Muscle of back (tissue), 11 donors: Measurements from ENCODE around the gene CACNB2. TPM values are rescaled to one million over a fixed set of nuclear protein-coding genes. Genes with fewer than 3 reads are reported as not detected.
"Not testable (repeated sequence)": the region's sequence is repeated elsewhere in the genome, so short reads cannot be mapped to it uniquely, and the experiment has no call there.

Experiments
- DNase-seq, 3 donors: peaks; one replicate each; pipeline versions ENCODE4 v3.0.0 to v3.0.0-alpha.2; 2013
- polyA plus RNA-seq, 10 donors: library from polyadenylated mRNA; unstranded; fragments of 120-200 nt; gene quantifications; one replicate each; pipeline ENCODE4 v1.2.1, GENCODE V29; 2013; ENCODE audit not compliant: insufficient read length in 10 of 10

Gene CACNB2
- polyA plus RNA-seq, 10 donors: 1.0 to 2.2 (median 1.4) TPM

- no peak for DNase-seq
Observed at GRCh38 chr10:18197706-18198105, 57.5 kb downstream of the CACNB2 start.

- no peak for DNase-seq
Observed at GRCh38 chr10:18201877-18202276, 61.7 kb downstream of the CACNB2 start.

- no peak for DNase-seq
Observed at GRCh38 chr10:18202680-18203460, 62.6 kb downstream of the CACNB2 start.

DNA sequence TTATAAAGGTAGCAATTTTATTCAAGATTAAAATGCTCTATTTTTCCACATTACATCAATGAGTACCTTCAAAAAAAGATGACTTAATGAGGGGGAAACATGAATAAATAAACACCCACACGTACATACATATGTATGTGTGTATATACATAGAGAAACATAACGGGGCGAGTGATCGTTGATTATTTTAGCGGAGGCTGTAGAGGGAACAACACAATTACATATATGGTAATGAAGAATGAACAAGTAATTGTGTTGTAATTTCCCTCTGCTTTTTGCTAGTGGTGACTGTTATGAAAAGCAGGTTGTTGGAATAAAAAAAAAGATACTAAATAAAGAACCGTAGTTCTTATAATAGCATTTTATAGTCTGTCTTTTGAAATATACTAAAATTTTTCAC is 63.2 kb downstream of the CACNB2 start:
- DNase-seq: no peak

GRCh38 chr10:18204039-18204835 is 64.0 kb downstream of the CACNB2 start:
- DNase-seq: peak in 1 of 3 donors; percentile 24

GRCh38 chr10:18205098-18205834 is 65.0 kb downstream of the CACNB2 start:
- DNase-seq: no peak

- DNase-seq: not testable (repeated sequence)
Observed at GRCh38 chr10:18208186-18208585, 68.0 kb downstream of the CACNB2 start.

DNA sequence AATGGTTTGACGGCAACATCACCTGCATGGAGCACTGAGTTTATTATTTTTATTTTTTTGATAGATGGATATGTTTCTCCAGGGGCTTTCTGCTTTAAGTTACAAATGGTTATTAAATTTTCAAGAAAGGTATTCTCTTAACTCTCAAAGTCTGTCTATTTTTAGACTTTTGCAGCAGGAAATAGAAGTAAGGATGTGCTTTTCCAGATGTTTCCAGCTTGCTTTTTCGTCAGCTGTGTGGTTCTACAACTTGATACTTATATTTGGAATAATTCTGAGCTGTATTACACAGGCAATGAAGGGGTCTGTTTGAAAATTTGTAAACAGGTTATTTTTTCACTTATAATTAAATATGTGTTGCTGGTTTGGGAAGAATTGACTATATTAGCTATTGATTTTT is 69.0 kb downstream of the CACNB2 start:
- DNase-seq: peak in 1 of 3 donors; percentile 37

DNA sequence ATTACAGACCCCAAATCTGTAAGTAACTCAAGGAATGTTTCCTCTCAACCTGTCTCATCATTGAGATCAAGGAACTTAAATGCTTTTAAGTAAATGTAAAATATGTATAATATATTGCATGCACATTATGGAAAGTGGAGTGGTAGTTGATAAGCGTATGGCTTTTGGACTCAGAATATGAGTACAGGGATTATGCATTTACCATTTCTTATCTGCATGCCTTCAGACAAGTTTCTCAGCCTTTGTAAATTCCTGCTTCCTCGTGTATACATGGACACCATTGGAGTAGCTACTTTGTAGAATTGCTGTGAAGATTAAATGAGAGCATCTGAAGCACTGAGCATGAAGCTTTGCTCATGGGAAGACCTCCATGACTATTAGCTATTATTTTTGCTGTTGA is 70.5 kb downstream of the CACNB2 start:
- no peak for DNase-seq

GRCh38 chr10:18211862-18212261 is 71.6 kb downstream of the CACNB2 start:
- DNase-seq: no peak

GRCh38 chr10:18213271-18213670 is 73.0 kb downstream of the CACNB2 start:
- DNase-seq: no peak

GRCh38 chr10:18214691-18215563 is 74.7 kb downstream of the CACNB2 start:
- DNase-seq: peak; percentile 34 to 78 (median 65)

- peak in 2 of 3 donors; percentile 24 to 29 for DNase-seq
Observed at GRCh38 chr10:18216482-18216881, 76.3 kb downstream of the CACNB2 start.

- no peak for DNase-seq
Observed at GRCh38 chr10:18217577-18217976, 77.4 kb downstream of the CACNB2 start.

GRCh38 chr10:18219146-18219545 is 78.9 kb downstream of the CACNB2 start:
- DNase-seq: no peak

GRCh38 chr10:18221123-18221522 is 80.9 kb downstream of the CACNB2 start:
- no peak for DNase-seq

DNA sequence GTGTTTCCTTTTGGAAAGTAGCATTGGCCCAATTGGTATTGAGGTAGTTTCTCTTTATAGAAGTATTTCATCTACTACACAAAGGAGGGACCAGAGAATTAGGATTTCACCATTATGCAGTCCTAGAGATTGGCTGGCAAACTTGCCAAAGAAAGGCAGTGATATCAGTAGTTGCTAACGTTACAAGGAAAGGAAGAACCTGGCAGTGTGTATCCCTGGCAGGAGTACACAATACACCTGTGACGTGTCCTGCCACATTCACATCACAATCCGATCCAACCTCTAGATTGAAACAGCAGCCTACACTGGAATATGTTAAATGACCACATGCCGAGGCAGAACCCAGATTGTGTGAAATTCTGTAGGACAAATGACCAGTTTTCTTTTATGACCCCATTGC is 81.7 kb downstream of the CACNB2 start:
- no peak for DNase-seq

GRCh38 chr10:18222866-18223265 is 82.6 kb downstream of the CACNB2 start:
- no peak for DNase-seq

DNA sequence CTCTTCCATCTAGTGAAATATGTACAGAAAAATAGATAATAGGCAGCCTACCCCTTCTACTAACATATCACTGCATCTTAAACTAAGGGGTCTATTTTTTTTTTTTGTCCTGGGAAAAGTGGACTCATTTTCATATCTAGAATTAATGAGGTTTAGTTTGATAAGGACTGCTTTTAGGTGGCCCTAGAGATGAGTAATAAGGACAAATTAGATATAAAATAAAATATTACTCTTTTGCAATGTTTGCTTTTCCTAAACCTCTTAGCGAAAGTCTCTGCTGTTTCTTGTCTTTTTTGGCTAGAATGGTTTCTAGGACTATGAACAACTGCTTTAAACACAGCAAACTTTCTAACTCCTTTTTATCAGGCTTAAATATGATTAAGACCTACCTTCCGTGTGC is 83.7 kb downstream of the CACNB2 start:
- DNase-seq: no peak

GRCh38 chr10:18224626-18225445 is 84.6 kb downstream of the CACNB2 start:
- no peak for DNase-seq
